Nucleus accumbens (tissue), 56 donors: ENCODE results near the gene ALKBH1.
"Not testable (repeated sequence)": the region's sequence is repeated elsewhere in the genome, so short reads cannot be mapped to it uniquely, and the experiment has no call there.

Experiments
- DNase-seq, 56 donors: peaks; one replicate each; lab custom pipeline; 2025; lab: John Stamatoyannopoulos, UW

ALKBH1 gene, protein sequence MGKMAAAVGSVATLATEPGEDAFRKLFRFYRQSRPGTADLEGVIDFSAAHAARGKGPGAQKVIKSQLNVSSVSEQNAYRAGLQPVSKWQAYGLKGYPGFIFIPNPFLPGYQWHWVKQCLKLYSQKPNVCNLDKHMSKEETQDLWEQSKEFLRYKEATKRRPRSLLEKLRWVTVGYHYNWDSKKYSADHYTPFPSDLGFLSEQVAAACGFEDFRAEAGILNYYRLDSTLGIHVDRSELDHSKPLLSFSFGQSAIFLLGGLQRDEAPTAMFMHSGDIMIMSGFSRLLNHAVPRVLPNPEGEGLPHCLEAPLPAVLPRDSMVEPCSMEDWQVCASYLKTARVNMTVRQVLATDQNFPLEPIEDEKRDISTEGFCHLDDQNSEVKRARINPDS

DNA sequence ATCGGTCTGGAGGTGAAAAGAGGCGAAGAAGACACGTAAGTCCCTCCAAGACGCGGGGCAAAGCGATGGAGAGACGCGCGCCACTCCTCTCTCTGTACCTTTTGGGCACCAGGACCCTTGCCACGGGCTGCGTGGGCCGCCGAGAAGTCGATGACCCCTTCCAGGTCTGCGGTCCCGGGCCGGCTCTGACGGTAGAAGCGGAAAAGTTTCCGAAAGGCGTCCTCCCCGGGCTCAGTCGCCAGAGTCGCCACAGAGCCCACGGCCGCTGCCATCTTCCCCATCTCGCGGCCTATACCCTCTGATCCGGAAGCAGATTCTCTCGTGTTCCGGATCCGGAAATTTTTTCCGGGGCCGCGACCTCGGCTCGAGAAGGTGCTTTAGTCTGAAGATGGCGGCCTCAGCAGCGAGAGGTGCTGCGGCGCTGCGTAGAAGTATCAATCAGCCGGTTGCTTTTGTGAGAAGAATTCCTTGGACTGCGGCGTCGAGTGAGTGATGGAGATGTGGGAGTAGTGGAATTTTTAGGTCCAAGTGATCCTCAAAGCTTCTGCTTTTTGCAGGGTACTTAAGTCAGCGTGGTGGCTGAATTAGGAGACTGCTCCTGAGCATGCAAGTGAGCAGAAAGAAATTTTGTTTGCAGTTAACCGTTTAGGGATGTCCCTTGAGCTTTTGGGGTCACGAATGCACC is at the start of gene ALKBH1, which contains the start of gene SLIRP:
TSS of gene ALKBH1 (minus strand) at position 300 of the 685 bp plus-strand sequence. CDS start at position 281, 19 bp downstream.
TSS of gene SLIRP (plus strand) at position 380 of the 685 bp plus-strand sequence. CDS start at position 389, 9 bp downstream.
- peak in 55 of 56 donors; percentile 25 to 93 (median 82) for DNase-seq

DNA sequence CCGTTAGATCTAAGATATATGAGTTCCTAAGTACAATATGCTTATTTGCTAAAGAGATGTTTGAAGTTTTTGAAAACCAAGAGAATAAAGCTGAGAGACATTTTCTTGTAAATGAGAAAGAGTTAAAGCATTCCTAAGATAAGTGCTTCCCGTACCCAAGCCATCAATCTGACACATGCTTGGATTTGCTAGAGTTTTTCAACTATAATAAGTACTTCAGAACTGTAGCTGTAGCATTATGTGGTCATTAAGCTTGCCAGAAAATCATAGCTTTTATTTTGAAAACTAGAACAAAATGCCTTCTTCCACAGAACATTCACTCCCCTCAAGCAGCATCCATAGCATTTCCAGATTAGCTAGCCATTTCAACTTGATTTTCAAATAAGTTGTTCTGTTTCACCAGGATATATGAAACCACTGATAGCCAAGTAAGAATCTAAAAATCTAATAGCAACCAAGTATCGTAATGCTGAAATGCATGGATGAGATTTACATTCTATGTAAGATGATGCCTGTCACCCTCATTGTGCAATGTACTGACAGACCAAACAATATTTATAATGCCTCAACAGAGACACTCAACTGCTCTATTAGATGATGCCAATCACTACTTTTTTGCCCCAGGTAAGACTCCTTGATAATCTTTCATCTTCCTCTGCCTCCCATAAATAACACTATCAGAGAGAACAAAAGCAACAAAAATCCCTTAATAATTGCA is 45.1 kb upstream of the ALKBH1 start:
- no peak for DNase-seq

GRCh38 chr14:77752266-77752665 is 44.4 kb upstream of the ALKBH1 start:
- DNase-seq = no peak

GRCh38 chr14:77747425-77747824 is 39.6 kb upstream of the ALKBH1 start:
- not testable (repeated sequence) for DNase-seq

DNA sequence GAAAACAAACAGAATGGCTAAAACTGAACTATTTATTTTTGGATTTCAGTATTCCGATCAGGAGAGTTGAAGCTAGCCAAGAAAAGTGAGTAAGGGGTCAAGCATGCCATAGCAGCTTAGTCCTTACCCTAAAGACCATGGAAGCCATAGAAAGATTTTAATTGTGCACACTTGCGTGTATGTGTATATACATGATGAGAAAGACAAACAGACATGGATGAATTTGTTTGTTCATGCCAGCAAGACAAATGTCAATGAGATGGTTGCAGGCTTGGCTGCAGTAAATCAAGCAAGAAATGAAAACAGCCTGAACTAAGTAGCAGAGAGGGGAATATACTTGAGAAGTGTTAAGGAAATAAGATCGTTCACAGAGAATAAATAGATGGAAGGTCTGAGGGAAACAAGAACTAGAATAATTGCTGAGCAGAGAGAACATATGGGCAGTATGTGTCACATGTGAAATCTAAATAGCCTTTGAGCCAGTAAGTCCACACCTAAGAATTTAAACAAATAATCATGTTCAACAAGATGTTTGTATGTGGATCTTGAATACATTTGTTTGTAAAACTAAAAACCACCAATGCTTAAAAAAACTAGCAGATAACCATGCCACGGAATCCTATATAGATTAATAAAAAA is 38.4 kb upstream of the ALKBH1 start:
- no peak for DNase-seq

- DNase-seq = no peak
Measured at GRCh38 chr14:77741438-77741837, 33.6 kb upstream of the ALKBH1 start.

- peak in 3 of 56 donors; percentile 0 to 30 (median 3) for DNase-seq
Measured at GRCh38 chr14:77738559-77739250, 30.9 kb upstream of the ALKBH1 start.

GRCh38 chr14:77730976-77731497 is 23.2 kb upstream of the ALKBH1 start:
- DNase-seq = no peak

- no peak for DNase-seq
Measured at GRCh38 chr14:77722301-77722700, 14.5 kb upstream of the ALKBH1 start.

DNA sequence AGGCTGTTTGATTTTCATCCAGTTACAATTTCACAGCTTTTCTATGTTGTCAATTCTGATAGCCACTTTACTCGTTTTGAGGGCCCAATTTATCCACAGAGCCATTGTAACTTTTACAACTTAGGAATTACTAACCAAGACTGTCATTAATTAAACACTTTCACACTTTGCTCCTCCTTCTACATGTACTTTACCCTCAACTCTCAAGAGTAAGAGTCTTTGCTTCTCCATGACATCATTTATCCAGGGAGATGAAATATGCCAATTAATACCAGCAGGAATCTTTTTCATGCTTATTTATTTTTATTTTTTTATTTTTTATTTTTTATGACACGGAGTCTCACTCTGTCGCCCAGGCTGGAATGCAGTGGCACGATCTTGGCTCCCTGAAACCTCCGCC is 13.6 kb upstream of the ALKBH1 start:
- no peak for DNase-seq

DNA sequence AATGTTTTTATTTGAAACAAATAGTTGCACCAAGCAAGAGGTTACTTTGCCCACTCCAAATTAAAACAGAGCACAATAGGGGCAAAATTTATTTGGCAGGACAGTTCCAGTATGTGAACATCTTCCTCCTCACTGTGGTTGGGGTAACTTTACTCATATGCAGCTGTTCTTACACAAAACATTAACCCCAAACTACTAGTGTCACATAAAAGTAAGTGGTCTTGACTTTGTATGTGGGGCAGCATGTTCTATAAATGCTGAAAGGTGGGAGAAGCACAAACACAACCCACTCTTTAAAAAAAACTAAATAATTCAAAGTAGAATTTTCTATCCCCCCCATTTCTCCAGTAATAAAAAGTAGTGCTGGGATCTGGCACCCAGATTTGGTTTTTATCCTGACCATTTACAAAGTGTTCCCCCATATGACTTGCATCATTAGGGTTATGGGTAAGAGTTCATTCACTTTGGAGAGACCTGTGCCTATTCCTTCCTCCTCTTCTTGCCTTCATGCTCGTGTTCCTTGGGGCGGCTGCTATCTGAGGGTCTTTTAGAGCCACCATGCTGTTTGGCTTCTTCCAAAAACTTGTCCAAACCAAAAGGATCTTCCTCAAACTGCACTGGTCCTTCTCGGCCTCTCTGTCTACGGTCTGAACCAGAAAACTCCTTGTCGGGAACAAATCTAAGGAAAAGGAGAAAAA is 9.9 kb upstream of the ALKBH1 start:
- DNase-seq = no peak

DNA sequence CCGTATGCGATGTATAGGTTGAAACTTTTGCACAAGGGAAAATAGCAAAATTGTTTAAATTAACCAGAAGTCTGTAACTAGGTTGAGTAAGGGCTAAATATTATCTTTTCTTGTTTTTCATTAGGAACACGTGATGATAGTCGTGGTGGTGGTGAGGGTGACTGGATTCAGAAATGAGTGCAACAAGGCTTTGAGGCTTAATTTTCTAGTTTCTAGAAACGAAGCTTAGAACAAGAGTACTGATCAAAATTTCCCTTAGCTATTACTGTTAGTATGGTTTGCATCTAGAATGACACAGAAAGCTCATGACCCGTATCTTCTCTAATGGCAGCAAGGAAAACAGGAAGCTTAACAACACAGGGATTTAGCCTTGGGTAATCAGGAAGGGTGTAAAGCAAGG is 7.1 kb upstream of the ALKBH1 start:
- DNase-seq = no peak

GRCh38 chr14:77710364-77710763 is 2.5 kb upstream of the ALKBH1 start:
- no peak for DNase-seq

DNA sequence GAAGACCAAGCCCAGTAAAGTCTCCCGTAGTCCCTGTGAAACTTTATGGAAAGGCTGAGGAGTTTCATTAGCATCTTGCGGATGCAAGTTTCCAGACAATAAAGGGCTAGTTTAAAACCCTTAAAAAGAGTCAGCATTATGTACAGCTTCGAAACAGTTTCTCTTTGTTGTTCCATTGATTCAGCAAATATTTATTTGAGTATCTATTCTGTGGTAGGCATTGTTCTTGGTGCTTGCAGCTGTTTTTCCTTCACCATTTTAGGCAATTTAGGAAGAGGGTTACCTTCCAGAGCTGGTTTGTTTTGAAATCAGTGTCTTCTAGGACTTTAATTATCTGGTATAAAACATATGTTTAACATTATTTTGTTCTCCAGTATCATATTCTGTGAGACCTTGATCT is 1.6 kb upstream of the ALKBH1 start:
- DNase-seq = no peak

DNA sequence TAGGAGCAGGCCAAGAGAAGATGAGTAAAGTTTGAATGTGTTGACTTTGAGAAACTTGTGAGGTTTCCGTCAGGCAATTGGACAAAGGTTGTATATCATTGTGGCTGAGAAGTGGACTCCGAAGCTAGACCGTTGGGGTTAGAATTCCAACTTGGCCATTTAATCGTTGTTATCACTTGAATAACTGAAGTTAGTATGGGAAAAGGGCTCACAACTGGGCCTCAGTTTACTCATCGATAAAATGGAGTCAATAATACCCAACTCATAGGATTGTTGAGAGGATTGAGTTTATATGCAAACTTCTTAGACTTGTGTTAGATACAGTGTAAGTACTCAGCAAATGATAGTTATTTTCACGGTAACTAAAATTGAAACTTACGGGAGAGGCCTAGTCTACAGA is 926 bp upstream of the ALKBH1 start:
- no peak for DNase-seq

DNA sequence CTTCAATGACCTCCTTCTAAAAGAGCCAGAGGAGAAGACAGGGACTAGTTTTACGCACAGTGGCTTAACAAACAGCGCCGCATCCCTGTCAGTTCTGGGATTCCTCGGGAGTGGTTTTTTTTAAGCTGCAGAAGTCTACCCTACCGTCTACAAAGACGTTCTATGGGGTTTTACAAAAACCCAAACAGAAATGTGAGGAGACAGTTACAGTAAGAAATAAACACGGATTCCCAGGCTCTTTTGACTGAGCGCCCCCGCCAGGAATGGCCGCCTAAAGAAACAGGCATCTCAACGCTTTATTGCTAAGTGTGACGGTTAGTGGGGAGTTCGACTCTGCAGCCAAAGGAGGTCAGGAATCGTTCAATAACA is 484 bp downstream of the ALKBH1 start:
- DNase-seq = peak in 27 of 56 donors; percentile 2 to 72 (median 37)

DNA sequence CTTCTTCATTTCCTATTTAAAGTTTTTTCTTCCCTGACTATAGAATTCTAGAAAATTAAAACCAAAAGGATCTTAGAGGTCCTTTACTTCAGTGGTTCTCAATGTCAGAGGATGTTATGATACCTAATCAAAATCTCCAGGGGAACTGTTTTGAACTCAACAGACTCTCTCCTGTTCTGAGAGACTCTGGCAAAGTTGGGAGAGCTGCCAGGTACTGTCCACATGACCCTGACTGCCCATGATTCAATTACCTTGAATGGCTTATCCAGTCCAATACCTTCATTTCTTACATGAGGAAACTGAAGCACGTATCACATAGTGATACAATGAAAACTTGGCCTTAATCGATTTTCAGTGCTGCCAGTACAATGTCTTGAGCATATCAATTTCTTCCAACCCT is 16.6 kb downstream of the ALKBH1 start:
- peak in 1 of 56 donors; percentile 16 for DNase-seq

DNA sequence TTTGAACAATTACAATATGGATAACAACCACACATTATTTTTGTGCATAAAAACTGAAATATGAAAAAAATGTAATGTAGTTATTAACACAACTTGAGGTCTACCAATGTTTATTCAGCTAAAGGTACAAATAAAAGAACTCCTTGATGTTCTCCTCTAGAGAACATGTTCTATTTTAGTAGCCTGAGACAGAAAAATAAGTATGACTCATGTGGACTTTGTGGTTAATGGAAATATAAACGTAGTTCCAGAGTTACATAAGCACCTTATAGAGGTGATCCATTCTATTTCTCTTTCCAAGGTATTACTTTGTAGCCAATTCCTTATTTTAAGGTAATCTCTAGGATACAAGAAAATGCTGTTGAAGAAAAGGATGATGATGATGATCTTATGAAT is 25.7 kb downstream of the ALKBH1 start:
- DNase-seq = no peak
